Neural progenitor cell (in vitro differentiated cells): ENCODE measurements around the gene HMG20A.

Experiments used
- CTCF ChIP-seq: fragments of 200-600 bp; sonication (generic); IDR thresholded peaks from 2 replicates; pipeline ENCODE4 v1.5.1; 2017; ENCODE audit warnings: antibody characterized with exemption, mild to moderate bottlenecking
- EZH2 ChIP-seq: fragments of 200-600 bp; sonication (generic); IDR thresholded peaks from 2 replicates; pipeline ENCODE4 v1.6.1; 2017; ENCODE audit warnings: antibody characterized with exemption, mild to moderate bottlenecking, moderate library complexity
- EZH2phosphoT487 ChIP-seq: fragments of 200-600 bp; sonication (generic); IDR thresholded peaks from 2 replicates; pipeline ENCODE4 v1.6.1; 2017; ENCODE audit warnings: antibody characterized with exemption

- no peak for TF ChIP-seq CTCF
- TF ChIP-seq EZH2: no peak
- TF ChIP-seq EZH2phosphoT487: no peak
These were observed 82.6 kb downstream of the HMG20A start for GRCh38 chr15:77503240-77503639.
